ENCODE measurements around the gene KCNQ1OT1.

DNA sequence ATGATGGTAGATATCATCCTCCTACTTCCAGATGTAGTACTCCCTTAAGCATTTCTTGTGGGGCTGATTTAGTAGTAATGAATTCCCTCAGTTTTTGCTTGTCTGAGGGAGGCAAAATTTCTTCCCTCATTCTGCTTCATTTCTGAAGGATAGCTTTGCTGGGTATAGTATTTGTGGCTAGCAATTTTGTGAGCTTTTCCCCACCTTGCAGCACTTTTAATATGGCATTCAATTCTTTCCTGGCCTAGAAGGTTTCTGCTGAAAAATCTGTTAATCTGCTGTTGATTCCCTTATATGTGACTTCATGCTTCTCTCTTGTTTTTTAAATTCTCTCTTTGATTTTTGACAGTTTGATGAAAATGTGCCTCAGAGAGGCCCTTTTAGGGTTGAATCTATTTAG is 50.4 kb downstream of the KCNQ1OT1 start:
- TF ChIP-seq POLR2AphosphoS5 (IDR thresholded peaks at IDR 0.05), result no peak
- TF ChIP-seq, protein P1, sequence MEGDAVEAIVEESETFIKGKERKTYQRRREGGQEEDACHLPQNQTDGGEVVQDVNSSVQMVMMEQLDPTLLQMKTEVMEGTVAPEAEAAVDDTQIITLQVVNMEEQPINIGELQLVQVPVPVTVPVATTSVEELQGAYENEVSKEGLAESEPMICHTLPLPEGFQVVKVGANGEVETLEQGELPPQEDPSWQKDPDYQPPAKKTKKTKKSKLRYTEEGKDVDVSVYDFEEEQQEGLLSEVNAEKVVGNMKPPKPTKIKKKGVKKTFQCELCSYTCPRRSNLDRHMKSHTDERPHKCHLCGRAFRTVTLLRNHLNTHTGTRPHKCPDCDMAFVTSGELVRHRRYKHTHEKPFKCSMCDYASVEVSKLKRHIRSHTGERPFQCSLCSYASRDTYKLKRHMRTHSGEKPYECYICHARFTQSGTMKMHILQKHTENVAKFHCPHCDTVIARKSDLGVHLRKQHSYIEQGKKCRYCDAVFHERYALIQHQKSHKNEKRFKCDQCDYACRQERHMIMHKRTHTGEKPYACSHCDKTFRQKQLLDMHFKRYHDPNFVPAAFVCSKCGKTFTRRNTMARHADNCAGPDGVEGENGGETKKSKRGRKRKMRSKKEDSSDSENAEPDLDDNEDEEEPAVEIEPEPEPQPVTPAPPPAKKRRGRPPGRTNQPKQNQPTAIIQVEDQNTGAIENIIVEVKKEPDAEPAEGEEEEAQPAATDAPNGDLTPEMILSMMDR (IDR thresholded peaks at IDR 0.05), result no peak
